Hindlimb muscle (tissue), 1 donor: ENCODE data around the gene PDZRN4. TPM values are rescaled to one million over a fixed set of nuclear protein-coding genes. Genes with fewer than 3 reads are reported as not detected.
"Not testable (repeated sequence)": the region's sequence is repeated elsewhere in the genome, so short reads cannot be mapped to it uniquely, and the experiment has no call there.

Source experiments
- DNase-seq: peaks from one replicate; pipeline ENCODE4 v3.0.0-alpha.2; 2013
- polyA plus RNA-seq: library from polyadenylated mRNA; unstranded; fragments of 120-200 nt; gene quantifications from one replicate; pipeline ENCODE4 v1.2.1, GENCODE V29; 2013; ENCODE audit not compliant: insufficient read length

PDZRN4 gene
- polyA plus RNA-seq, 1 donor, result 1.8 TPM

DNA sequence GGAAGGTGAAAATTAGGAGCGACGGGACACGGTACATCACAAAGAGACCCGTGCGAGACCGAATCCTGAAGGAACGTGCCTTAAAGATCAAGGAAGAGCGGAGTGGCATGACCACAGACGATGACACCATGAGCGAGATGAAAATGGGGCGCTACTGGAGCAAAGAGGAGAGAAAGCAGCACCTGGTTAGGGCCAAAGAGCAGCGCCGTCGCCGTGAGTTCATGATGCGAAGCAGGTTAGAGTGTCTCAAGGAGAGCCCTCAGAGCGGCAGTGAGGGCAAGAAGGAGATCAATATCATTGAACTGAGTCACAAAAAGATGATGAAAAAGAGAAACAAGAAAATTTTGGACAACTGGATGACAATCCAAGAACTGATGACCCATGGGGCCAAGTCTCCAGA, 385.3 kb downstream of the PDZRN4 start:
- no peak for DNase-seq

DNA sequence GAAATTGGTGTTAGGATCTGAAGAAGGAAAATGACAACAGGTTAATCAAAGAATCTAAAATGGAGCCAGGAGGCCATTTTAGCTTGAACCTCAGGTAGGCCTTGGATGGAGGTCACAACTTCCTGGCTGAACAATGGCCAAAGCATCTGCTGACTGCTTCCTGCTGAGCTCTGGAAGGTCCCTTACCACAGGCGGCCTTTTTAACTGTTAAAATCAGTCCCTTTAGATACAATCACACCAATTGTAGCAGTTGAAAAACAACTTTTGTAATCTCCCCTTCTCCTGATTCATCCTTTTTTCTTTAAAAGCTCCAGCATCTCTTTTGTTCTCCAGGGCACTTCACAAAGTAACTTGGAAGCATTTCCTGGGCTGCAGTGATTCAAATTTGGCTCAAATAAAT, 388.8 kb downstream of the PDZRN4 start:
- DNase-seq, result no peak

DNA sequence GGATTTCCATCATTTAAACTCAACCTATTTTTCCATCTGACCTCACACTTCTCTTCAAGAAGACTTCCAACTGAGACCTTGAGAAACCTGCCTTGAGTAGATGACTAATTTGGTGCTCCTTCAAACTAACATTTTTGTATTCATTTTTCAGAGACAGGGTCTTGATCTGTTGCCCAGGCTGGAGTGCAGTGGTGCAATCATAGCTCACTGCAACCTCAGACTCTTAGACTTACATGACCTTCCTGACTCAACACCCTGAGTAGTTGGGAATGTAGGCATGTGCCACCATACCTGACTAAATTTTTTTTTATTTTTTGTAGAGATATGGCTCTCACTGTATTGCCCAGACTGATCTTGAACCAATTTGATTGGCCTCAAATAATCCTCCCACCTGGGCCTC, 389.9 kb downstream of the PDZRN4 start:
- no peak for DNase-seq

DNA sequence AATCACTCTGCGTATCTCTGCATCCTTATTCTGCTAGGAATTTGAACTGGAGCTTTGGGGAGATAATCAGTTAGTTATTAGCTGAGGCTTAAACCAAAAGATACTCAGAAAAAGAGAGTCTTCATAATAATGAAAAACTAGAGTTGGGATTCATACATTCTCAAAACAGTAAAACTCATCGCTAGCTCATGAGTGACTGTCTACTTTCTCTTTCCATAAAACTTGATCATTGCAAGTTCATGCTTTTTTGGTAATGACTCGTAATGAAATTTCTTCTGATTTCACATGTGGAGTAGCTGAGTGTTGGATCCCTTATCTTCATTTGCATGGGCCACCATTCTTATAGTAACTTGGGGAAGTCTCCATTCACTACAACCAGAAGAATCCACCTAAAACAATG, 397.7 kb downstream of the PDZRN4 start:
- DNase-seq, result no peak

DNA sequence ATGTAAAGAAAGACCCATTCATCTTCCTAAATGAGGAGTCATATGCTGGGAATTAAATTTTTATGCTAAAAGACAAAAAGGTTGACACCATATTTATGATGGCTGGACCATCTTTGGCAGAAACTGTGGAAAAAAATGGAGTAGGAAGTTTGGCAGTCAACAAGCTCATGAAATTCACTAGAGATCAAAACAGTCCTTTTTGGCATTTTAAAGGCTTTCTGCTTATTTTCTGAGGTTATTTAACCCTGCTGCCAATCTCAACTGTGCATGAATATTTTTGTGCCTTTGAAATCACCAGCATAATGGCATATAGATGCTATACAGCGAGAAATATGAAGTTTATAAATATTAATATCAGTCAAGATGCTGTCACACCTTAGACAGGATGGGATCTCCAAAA, 399.5 kb downstream of the PDZRN4 start:
- DNase-seq, result no peak

DNA sequence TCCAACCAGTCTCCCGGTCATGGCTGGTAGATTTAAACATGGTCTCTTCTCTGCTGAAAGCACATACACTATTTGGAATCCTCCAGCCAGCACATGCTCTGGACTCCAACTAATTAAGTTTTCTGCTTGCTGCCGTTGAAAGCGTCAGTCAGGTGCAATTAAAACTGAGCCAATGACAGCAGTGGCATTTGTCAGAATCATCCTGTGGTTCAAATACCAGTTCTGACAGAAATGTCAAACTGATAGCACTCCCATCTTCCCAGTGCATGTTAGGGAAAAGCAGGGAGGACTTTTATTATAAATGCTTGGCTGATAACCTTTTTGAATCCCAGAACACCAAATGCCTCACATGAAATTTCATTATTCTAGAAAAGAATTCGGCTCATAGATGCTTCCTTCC, 401.8 kb downstream of the PDZRN4 start:
- no peak for DNase-seq

DNA sequence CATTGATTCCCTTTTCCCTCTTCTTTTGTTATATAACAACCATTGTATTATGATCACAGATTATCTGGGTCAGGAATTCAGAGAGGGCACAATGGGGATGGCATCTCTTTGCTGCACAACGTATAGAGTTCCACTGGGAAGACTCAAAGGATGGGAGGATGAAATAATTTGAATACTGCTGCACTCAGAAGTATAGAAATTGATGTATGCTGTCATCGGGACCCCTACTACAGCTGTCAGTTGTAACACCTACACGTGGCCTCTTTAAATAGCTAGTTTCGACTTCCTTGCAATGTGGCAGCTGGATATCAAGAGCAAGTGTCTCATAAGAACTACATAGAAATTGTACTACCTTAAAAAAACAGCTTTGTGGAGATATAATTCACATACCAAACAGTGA, 408.1 kb downstream of the PDZRN4 start:
- no peak for DNase-seq

DNA sequence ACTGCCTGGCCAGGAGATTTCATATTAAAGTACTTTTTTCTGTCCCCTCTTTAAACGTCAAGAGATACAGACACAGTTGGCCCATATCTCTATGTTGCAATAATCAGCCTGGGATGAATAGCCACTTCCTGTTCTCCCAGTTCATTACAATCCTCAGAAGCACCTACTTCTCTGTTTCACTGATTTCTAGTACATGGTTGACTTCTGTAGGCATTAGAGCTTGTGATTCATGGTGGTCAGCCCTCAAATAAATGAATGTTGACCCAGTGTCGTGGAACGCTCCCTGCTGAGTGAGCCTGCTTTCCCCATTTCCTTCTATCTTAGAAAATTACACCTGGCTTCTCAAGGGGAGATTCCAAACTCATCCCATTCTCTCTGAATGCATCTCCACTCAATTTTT, 416.7 kb downstream of the PDZRN4 start:
- DNase-seq, result no peak

DNA sequence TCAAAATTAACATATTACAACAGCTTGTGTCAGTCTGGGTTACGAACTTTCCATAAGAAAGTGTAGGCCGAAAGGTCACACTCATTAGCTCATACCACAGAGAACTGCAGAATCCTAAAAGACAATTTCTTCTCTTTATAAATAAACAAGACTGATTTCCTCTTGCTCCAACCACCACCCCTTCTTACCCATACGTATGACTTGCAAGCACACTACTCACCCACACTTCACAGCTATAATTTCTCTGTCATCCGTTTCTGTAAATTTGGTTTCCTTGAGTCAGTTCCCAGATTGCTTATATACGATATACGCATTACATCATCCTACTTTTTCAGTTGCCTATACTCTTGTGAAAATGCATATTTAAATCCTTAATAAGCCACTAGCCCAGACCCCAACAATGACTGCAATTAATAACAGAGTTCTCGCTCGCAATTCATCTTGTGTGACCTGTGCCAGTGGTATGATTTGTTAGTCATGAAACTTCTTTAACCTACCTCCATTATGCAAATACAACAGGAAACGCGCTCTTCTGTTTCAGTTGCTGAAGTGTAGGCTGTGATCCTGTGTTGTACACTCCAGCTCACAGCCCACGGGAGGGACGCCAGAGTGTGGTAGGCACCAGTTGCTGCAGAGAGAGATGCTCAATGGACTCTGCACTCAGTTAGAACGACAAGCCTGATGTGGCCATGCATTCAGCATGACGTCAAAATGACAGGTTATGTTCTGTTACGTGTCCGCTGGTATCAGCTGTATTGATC, 417.6 kb downstream of the PDZRN4 start:
- DNase-seq, result no peak

DNA sequence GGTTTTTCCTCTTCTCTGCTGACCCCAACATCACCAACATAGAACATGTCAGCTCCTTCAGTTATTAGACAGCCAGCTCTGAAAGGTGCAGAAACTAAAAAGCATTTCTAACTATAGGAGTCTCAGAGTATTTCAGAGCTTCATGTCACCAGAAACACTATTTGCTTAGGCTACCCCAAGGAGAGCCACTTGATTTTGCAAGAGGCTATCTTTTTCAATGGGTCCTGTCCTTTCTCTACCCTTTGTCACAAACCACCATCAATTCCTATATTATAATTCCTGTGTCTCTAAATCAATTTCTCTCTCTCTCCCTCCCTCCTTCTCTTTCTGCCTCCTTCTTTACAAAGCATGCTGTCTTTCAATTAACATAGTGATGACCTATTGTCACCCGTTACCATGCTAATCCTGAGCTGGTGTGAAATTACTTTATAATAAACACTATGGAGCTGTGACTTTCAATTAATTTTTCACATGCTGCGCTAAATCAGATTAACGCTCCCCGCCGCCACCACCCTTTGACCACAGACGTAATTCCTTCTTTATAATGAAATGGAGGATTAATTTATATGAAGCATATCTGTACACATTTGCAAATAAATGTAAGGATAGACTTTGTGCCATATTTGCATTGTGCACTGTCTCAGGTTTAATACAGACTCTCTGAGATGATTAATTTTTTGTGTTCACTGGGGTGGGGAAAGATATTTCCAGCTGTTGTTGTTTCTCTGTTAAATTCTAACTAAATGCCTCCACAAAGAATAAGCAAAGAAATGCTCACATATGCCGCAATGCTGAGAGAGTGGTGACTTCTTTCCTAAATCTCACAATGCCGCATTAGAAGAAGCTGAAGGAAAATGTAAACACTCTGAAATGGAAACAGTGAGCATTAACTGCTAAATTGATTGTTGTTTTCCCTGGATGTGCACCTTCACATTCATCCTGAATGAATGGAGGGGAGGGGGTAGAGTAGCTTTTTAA, 418.6 kb downstream of the PDZRN4 start:
- DNase-seq, result no peak

DNA sequence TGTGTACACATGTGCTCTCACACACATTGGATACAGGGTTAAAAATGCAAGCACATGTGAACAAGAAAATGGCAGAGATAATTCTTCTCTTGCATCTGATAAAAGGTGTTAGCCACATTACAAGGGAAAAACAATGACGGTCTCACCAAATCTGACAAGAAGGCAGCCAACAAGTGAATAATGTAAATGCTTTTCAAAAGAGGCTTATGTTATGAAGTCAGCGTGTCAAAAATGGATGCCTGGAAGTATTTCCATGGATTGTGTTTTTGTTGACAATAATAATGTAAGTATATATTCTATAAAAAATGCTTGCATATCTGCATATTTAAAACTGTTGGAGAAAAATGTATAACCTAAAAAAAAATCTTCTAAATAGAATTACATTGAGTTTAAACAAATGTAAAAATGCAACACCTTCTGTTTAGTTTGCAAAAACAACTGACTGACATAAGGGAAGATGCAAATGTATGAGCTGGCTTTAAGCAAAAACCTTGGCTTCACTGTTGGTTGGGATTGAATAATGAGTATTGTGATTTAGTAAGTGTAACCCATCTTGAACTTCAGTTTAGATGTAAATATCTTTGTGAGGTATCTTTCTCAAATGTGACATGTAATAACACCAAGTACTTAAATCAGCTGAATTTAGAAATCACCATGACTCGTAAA, 424.9 kb downstream of the PDZRN4 start:
- no peak for DNase-seq

DNA sequence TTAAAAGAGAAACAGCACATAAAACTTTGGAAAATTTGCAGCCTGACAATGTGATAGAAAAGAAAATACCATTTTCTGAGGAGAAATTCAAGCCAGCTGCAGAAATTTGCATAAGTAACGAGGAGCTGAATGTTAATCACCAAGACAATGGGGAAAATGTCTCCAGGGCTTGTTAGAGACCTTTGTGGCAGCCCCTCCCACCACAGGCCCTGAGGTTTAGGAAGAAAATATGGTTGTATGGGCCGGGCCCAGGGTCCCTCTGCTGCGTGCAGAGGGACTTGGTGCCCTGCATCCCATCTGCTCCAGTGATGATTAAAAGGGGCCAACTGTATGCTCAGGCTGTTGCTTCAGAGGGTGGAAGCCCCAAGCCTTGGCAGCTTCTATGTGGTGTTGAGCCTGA, 427.1 kb downstream of the PDZRN4 start:
- DNase-seq, result not testable (repeated sequence)

DNA sequence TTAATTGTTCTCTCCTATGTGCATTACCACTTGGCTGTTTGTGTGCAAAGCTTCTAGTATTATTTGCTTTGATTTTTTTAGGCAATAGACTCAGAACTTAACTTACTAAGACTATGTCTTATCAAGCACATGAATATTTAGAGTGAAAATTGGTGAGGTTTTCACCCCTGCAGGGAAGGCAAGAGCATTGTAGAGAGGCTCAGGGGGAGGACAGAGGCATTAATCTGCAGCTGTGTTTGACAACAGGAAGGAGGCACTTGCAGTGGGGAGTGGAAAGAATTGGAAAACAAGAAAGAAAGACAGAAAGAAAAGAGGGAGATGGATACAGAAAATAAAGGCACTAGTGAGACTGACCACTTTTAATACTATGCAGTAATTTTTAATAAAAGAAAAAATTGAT, 431.6 kb downstream of the PDZRN4 start:
- no peak for DNase-seq

DNA sequence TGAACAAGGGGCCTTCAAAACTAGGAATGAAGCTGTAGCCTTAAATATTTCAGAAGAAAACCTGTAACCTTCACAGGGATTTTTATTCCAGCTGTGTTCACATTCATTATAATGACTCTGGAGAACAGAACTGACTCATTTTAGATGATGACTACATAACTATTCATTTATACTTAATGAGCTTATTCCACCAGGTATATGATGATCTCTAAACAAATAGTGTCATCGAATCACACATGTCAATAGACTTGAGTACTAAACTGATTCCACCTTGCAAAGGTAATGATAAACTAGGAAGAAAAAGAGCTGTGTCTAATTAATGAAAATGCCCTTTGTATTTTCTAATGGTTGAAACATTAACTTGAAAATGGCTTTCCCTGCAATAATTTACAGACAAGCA, 433.2 kb downstream of the PDZRN4 start:
- DNase-seq, result no peak
